NOMO-1 (cell line): ENCODE measurements around the gene ARHGEF10L.

Source experiments
- DNase-seq, 2 experiments: peaks; one replicate each; lab custom pipeline; 2025; ENCODE audit not compliant: unreplicated experiment in 2 of 2; lab: John Stamatoyannopoulos, UW

ARHGEF10L gene

GRCh38 chr1:17521946-17522612, 17.4 kb upstream of the ARHGEF10L start:
- DNase-seq: no peak

GRCh38 chr1:17523321-17524041, 16.0 kb upstream of the ARHGEF10L start:
- no peak for DNase-seq

GRCh38 chr1:17524645-17525044, 14.9 kb upstream of the ARHGEF10L start:
- no peak for DNase-seq

- no peak for DNase-seq
These were observed 13.4 kb upstream of the ARHGEF10L start for GRCh38 chr1:17525996-17526686.

DNA sequence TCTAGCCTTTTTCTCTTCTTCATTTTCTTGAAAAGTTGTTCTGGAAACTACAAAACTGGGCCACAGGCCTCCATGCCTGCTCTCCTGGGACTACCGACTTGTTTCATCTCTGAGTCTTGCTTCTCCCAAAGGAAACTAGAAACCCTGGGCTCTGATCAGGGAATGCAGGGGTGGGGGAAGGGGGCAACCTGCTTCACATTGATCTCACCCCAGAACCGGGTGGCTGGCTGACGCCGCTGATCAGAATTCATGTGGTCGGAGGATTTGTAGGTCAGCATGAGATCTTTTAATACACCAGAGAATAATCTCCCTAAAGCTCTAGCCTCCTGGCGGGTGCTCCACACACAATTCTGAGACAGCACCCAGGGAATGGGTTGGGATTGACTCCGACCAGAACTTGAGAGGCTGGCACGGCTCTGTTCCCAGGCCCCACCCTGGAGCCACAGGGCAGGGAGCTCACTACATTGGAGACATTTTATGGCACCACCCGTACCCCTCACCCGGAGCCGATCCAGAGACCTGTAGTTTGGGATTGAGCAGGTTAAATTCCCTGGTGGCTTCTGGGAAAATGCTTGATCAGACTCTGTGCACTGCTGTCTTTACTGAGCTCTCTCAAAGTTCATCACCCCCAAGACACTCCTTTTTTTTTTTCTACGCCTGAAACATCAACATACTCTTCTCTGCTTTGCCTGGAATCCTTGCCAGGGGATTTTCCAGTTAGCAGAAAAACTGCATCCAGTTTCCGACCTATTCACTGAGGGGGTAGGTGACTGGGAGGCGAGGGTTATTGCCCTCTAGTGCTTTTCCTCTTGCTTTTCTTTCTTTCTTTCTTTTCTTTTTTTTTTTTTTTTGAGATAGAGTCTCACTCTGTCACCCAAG, 12.2 kb upstream of the ARHGEF10L start:
- no peak for DNase-seq

DNA sequence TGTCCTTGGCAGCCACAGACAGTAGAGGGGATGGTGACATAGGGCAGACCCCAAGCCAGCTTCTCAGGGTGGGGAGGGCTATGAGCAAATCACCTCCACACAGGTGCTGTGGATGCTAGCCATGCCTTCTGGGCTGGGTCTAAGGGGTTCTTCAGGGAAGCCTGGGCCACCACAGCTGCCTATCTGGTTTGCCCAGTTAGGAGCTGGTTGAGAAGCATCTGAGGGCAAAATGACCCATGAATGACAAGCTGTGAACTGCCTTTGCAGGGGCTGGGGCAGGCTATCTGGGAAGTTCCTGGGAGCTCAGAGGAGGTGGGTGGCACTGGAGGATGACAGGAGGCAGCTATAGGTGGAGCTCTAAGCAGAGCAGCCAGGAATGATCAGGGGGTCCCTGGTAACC, 10.1 kb upstream of the ARHGEF10L start:
- DNase-seq: no peak

DNA sequence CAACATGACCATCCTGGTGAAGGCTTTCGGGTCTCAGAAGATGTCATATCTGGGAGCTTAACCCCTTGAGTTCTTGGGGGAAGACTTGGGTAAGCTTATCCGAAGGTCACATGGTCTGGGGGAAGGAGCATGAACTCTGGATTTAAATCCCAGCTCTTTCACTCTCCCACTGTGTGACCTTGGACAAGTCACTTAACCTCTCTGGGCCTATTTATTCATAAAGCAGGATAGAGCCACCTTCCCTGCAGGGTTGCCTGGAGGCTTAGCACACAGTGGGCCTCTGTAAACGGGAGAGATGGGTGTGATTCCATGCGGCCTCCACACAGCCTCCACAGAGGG, 8.2 kb upstream of the ARHGEF10L start:
- DNase-seq: no peak

DNA sequence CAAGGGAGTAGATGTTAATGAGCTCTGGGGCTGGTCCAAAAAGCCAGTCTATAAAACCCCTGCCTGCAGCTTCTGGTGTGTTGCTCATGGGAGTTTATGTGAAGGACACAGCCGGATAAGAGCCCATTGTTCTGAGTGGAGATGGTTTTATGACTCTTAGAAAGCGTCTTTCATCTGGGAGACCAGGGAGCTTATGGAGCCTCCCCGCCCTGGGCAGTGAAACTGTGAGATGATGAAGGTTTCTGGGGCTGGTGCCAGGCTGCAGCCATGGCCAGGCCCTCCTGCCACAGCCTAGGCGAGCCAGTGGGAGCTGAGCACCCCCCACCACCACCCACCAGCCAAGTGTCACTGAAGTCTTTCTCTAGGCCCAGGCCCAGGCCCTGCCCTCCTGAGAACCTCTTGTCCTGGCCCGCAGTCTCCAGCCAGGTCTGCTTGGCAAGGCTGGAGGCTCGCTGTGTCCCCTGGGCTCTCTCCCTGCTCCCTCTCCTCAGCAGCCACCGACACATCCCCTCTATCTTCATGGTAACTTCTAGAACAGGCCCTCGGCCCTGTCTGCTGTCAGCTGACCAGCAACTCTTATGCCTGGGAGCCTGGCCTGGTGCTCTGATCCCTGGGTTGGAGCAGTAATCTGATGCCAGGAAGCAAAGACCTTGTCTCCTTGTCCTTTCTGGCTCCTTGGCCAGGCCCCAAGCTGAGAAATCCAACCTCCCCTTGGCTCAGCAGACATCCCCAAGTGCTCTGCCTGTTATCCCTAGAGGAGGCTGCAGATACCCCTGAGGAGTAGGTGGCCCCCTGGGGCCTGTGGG, 7.6 kb upstream of the ARHGEF10L start:
- DNase-seq: no peak

GRCh38 chr1:17533201-17533600, 6.3 kb upstream of the ARHGEF10L start:
- no peak for DNase-seq

- DNase-seq: no peak
These were observed 4.1 kb upstream of the ARHGEF10L start for GRCh38 chr1:17535300-17535936.

- no peak for DNase-seq
These were observed 1.5 kb upstream of the ARHGEF10L start for GRCh38 chr1:17538010-17538409.

DNA sequence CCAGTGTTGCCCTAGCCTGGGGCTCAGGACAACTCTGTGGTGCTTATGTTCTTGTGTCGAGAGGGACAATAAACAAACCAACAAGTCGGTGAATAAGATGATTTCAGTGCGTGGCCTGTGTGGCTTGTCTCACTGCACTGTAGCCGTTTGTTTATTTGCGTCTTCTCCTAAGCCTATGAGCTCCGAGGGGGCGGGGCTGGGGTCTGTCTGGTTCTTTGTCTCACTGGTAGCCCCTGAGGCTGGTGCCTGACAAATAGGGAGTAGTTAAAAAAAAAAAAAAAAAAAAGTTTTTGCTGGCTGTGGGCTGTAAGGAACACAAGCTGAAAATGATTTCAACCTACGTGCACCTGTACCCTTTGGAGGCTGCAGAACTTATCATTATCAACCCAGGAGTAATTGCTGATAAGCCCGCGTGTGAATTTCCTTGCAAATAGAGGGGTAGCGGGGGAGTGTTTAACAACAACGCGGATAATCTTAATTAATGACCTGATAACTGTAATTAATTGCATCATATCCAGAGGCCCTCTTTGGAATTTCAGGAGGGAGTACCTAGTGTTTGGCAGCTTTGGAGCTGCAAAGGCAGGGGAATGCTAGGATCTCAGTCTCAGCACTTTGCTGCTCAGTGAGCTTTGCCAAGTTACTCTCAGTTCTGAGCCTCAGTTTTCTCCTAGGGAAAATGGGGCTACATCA, 925 bp upstream of the ARHGEF10L start:
- DNase-seq: no peak

DNA sequence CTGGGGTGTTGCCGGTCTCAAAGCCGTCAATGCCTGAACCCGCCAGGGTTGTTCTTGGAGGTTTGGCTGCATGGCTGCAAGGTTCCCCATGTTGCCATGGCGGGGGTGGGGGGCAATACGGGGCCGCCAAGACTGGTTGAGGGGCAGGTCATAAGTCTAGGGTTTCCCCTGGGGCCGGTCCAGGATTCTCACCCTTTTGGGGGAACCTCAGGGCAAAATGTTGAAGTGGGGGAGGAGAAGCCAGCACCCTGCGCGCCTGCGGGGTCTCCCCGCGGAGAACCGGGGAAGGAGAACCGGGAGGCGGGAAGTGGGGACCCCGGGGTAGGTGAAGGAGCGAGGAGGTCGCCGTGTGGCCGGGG, 401 bp upstream of the ARHGEF10L start:
- DNase-seq: no peak

- DNase-seq: no peak
These were observed 930 bp downstream of the ARHGEF10L start for GRCh38 chr1:17540255-17541001.

GRCh38 chr1:17542645-17543044, 3.1 kb downstream of the ARHGEF10L start:
- no peak for DNase-seq

- no peak for DNase-seq
These were observed 5.4 kb downstream of the ARHGEF10L start for GRCh38 chr1:17544776-17545350.

- peak in 1 of 2 experiments; percentile 35 for DNase-seq
These were observed 5.9 kb downstream of the ARHGEF10L start for GRCh38 chr1:17545356-17545755.

- no peak for DNase-seq
These were observed 7.6 kb downstream of the ARHGEF10L start for GRCh38 chr1:17546946-17547670.
